NCI-H128 (cell line): ENCODE results near the gene FNDC10.
"Not testable (repeated sequence)": the region's sequence is repeated elsewhere in the genome, so short reads cannot be mapped to it uniquely, and the experiment has no call there.

ENCODE experiments used
- DNase-seq: peaks from one replicate; lab custom pipeline; 2025; ENCODE audit not compliant: unreplicated experiment; lab: John Stamatoyannopoulos, UW

The FNDC10 gene

DNA sequence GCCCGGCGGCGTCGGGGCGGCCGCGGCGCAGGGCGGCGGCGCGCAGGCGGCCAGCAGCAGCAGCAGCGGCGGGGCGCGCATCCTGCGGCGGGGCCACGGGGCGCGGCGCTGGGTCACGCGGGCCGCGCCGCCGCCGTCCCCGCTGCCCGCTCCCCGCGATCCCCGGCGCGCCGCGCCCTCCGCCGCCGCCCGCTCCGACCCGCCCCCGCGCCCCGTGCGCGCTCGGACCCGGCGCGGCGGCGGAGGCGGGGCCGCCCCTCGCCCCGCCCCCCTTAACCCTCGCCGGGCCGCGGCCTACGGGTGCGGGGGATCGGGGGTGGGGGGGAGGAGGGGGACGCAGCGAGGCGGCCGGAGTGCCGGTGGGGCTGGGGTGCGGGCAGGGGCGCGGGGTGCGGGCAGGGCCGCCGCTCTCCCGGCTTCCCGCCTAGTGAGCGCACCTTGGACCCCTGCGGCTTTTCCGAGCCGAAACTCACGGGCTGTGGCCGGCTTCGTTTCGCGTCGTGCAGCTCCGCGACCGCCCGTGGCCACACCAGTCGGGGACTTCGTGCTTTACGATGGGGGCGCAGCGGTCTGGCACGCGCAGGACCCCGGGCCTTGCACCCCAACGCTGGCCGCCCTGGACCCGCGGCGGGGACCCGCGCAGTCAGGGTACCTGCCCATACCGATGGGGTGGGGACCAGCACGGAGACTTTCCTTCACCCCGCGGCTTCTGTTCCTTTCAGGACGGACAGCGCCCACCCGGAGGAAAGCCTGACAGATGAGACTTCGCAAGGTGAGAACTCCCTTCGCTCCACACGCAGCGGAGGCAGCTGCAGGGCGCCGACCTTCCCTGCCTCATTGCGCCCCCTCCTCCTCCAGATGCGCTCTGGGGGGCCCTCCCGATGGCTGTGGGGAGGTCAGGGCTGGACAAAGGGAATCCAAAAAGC is at the start of gene FNDC10:
FNDC10 (minus strand) TSS at position 201 of the 926 bp plus-strand sequence; CDS start at position 81, 120 bp downstream.
- DNase-seq: no peak

DNA sequence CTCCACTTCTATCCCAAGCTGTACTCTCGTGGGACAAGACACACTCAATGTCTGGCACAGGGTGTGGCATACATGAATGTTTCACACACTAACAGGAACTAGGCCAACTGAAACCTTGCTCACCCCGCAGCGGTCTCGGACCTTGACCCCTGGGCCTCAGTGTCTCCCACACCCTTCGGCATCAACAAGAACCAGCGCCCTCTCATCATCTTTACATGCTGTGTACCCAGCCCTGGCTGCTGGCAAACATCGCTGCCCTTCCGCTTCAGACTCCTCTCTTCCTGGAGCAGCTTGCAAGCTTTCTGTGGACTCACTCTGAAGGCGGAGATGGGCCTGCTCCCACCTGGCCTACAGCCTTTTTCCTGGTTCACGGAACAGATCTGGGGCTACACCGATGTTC is 48.3 kb upstream of the FNDC10 start:
- not testable (repeated sequence) for DNase-seq

GRCh38 chr1:1647567-1648241 is 47.8 kb upstream of the FNDC10 start:
- not testable (repeated sequence) for DNase-seq

DNA sequence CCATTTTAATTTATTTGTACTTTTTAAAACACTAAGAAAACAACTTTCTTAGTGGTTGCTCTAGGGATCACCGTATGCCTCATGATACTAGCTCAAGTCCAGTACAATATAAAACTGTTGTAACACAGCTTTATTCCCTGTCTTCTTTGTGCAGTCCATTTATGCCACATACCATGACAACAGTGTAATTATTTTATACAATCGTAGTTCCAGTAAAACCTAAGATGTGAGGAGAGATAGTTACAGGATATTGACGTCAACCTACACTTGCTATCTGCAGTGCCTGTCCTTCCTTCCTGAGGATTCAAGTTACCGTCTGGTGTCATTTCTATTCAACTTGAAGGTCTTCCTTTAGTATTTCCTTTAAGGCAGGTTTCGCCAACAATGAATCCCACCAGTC is 46.4 kb upstream of the FNDC10 start:
- not testable (repeated sequence) for DNase-seq

- not testable (repeated sequence) for DNase-seq
Observed at GRCh38 chr1:1640711-1641461, 41.0 kb upstream of the FNDC10 start.

GRCh38 chr1:1640081-1640480 is 40.1 kb upstream of the FNDC10 start:
- not testable (repeated sequence) for DNase-seq

DNA sequence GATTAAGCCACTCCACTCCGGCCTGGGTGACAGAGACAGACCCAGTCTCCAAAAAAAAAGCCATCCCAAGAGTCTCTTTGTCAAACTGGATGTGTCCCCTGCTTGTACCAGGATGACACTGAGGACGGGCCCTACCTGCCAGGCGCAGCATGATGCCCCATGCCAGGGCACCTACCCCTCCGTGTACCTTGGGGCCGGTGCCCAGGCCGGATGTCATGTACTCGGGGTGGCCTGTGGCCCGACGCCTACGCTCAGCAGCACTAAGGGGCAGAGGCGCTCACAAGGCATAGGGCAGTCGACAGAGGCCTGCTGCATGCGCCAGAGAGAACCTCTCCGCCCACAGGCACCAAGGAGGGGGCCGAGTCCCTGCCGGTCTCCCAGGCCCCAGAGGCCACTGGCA is 39.4 kb upstream of the FNDC10 start:
- DNase-seq: not testable (repeated sequence)

GRCh38 chr1:1638528-1638927 is 38.6 kb upstream of the FNDC10 start:
- DNase-seq: not testable (repeated sequence)

- DNase-seq: not testable (repeated sequence)
Observed at GRCh38 chr1:1637479-1637875, 37.5 kb upstream of the FNDC10 start.

DNA sequence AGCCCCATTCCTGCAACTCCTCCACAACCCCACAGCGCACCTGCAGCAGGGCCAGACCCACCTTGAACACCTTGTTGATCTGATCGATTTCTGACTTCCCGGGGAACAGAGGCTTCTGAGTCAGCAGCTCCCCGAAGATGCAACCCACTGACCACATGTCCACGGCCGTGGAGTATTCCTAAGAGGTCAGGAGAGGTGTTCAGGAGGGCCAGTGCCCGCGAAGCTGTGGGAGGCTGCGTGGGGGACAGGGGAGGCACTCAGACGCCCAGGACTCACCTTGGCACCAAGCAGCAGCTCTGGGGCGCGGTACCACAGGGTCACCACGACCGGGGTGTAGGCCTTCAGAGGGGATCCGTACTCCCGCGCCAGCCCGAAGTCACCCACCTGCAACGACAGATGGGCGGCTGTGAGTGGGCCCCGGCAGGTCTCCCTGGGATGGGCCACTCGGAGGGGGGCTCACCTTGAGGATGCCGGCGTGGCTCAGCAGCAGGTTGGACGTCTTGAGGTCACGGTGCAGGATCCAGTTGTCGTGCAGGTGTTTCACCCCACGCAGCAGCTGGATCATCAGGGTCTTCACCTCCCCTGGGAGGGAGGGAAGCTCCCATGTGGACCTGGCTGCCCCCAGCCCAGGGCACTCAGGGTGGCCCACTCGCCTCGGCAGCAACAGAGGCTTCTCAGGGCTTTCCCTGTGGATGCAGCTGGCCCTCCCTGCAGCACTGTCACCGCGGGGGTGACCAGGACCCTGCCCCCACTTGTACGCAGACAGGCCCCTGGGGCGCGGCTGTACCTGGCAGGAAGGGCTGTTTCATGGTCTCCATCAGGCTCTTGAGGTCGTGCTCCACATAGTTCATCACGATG is 36.9 kb upstream of the FNDC10 start:
- not testable (repeated sequence) for DNase-seq

DNA sequence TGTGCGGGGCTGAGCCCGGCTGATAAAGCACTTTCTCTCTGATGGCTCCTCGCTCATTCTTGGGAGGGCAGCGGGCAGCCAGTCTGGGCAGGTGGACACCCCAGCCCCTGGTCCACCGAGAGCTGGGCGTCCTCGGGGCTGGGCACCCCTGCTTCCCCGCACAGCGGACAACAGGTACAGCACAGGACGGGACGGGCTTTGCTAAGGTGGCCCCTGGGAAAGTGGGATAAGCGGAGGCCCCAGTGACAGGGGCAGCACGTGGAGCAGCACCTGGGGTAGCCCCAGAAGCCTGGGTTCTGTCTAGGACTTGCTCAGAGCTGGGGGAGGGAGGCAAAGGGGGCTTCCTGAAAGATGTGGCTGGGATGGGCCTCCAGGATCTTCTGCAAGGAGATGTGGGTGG is 34.7 kb upstream of the FNDC10 start:
- DNase-seq: not testable (repeated sequence)

GRCh38 chr1:1633409-1633808 is 33.5 kb upstream of the FNDC10 start:
- not testable (repeated sequence) for DNase-seq

- no peak for DNase-seq
Observed at GRCh38 chr1:1631782-1632420, 32.0 kb upstream of the FNDC10 start, which contains the start of gene MMP23B. Gene MMP23B (plus strand): TSS chr1:1632173. CDS start chr1:1632219, 46 bp downstream.

- DNase-seq: no peak
Observed at GRCh38 chr1:1630965-1631781, 31.2 kb upstream of the FNDC10 start.

DNA sequence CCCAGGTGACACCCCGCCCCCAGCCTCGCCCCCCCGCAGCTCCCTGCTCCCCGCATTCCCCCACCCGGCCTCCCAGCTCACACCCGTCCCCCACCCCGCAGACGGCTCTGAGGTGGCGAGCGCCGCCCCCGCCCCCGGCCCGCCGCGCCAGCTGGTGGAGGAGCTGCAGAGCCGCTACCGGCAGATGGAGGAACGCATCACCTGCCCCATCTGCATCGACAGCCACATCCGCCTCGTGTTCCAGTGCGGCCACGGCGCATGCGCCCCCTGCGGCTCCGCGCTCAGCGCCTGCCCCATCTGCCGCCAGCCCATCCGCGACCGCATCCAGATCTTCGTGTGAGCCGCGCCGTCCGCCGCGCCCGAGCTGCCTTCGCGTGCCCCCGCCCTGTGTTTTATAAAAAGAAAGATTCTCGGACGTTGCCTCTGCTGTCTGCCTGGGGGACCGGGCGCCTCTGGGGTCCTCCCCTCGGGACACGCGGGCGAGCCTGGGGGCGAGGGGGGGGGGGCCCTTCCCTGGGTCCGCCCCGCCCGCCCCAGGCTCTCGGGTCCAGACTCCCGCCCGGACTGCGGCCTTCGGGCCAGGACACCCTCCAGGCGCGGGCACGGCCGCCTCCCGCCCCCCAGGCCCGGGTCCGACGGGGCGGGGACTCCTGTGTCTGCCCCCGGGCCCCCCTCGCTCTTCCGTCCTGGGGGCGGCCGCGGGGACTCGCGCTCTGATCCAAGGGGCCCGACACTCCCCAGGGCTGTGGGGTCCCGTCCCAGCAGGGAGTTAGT is 30.4 kb upstream of the FNDC10 start:
- DNase-seq: peak; percentile 56

DNA sequence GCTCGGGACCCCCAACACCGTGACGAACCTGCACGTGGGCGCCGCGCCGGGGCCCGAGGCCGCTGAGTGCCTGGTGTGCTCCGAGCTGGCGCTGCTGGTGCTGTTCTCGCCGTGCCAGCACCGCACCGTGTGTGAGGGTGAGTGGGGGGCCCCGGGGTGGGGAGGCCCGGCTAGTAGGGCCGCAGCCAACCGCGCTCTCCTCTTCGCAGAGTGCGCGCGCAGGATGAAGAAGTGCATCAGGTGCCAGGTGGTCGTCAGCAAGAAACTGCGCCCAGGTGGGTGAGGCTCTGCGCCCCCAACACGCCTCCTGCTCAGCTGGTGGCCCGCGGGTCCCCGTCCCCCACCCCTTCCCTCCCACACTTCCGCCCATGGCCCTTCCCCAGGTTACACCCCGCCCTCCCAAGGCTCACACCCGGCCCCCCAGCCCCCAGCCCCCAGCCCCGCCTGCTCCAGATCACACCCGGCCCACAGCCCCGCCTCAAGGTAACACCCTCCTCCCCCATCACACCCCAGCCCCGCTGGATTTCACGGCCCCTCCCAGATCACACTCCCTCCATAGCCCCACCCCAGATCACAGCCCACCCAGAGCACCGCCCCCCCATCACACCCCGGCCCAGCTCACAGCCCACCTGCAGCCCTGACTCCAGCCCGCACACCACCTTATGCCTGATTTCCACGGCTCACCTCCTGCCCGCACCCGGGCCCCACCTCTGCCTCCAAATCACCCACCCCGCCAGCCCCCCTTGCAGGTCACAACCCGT is 29.7 kb upstream of the FNDC10 start:
- DNase-seq: no peak

DNA sequence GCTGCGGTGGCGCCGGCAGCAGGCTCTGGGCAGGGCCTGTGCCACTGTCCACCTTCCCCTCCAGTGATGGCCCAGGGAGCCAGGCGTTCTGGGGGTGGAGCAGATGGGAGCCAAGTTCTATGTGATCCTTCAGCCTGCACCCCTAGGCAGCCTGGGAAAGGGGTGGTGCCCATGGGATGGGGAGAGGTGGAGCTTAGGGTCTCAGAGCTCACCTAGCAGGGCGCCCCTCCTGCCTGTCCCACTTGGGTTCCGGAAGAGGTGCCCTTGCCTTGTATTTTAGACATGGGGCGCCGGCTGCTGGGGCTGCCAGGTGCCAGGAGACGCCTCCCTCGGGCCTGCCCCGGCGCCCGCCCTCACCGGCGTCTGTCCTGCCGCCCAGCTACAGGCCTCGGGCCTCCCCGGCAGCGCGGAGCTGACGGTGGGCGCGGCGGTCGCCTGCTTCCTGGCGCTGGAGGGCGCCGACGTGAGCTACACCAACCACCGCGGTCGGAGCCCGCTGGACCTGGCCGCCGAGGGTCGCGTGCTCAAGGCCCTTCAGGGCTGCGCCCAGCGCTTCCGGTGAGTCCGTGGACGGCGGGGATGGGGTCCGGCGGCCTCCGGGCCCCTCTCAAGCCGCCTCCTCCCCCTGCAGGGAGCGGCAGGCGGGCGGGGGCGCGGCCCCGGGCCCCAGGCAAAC is 29.0 kb upstream of the FNDC10 start:
- no peak for DNase-seq
